Esophagus squamous epithelium (tissue), 4 donors: ENCODE measurements around the gene HES1.

Experiments
- CTCF ChIP-seq, 6 experiments: fragments of 450-650 bp in 4 of 6; fragments of 200-600 bp in 2 of 6; sonication (generic) in 2 of 6; IDR thresholded peaks; one replicate each; pipeline ENCODE4 v1.5.1; 2016 to 2019; ENCODE audit warnings: antibody characterized with exemption in 6 of 6, mild to moderate bottlenecking in 4 of 6, moderate library complexity in 4 of 6
- POLR2A ChIP-seq, 4 donors: fragments of 450-650 bp; IDR thresholded peaks; one replicate each; pipeline ENCODE4 v1.6.1; 2017; ENCODE audit warnings: antibody characterized with exemption in 4 of 4, mild to moderate bottlenecking in 4 of 4, moderate library complexity in 3 of 4

- TF ChIP-seq POLR2A (IDR thresholded peaks at IDR 0.05): no peak
- TF ChIP-seq CTCF (IDR thresholded peaks at IDR 0.05): no peak
These were observed 11.8 kb upstream of the HES1 start for GRCh38 chr3:194124193-194124592.
